Amniotic stem cell (primary cell): ENCODE measurements around the gene KDM1B.
"Not testable (repeated sequence)": the region's sequence is repeated elsewhere in the genome, so short reads cannot be mapped to it uniquely, and the experiment has no call there.

Experiments
- DNase-seq: peaks from one replicate; lab custom pipeline; 2025; lab: John Stamatoyannopoulos, UW

The KDM1B gene

DNA sequence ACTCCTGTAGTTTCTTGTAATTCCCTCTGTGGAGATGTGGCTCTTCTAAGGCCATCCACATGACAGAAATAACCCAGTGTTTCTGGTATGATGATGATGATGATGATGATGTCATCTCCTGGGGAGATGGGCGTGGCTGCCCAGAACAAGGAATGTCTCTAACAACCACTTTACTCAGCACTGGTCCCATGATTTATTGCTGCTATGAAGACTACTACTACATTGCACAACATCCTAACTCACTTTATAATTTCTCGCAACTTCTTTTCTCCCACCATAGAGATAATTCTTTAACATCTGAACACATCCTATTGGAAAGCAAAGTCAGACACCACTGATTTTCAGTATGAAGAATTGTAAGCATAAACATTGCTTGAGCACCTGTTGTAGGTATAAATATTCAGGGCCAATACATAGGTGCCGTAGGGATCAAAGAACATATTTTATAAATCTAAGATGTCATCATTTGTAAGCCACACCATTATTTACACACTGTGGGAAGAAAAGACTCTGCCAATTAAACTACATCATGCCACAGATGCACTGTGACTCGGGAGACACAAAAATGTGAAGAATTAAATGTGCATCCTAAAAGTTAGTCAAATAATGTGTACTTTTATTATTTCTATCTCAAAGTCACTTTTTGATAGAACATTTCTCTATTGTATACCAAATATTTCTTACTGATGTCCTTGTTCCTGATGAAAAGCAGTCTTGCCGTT is 6.8 kb upstream of the KDM1B start:
- DNase-seq = no peak

DNA sequence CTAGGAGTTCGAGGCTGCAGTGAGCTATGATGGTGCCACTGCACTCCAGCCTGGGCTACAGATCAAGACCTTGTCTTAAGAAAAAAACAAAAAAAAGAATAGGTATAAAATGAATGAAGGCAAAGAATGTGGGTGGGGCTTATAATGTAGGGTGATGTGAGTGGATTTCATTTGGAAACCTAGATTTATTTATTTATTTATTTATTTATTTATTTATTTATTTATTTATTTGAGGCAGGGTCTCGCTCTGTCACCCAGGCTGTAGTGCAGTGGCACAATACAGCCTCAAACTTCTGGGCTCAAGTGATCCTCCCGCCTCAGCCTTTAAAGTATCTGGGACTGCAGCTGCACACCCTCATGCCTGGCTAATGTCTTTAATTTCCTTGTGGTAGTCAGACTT is 3.8 kb upstream of the KDM1B start:
- not testable (repeated sequence) for DNase-seq

DNA sequence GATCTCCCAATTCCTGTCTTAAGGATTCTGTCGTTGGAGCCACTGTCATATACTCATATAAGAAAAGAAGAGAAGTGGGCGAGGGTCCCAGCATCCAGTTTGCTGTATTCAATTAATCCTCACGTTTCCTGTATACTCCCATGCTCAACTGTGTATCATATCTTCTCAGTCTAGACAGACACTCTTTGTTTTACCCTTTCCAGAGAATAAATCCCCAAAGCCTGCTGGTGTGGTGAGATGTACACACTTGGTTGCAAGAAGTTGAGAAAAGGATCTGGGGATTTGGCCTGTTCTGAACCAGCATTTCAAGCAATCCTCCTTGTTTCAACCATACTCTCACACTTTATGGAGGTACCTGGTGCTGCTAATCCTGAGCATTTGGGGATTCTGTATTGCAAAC is 3.4 kb upstream of the KDM1B start:
- DNase-seq = no peak

DNA sequence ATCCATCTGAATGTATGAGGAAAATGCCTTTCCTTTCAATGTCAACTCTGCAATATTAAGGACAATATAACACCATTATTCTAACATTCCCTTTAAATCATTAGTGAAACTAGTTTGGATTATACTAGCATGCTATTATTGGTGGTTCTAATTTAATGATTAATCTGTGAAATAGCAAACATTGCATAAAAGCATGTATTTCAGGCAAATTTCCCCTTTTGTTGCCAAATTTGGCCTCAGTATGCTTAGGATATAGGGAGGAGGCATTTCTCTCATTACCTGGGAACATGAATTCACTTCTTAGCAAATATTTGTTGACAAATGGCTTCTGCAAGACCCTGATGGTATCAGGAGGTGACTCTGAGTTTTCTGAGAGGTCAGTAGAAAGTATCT is 1.9 kb upstream of the KDM1B start:
- DNase-seq = no peak

DNA sequence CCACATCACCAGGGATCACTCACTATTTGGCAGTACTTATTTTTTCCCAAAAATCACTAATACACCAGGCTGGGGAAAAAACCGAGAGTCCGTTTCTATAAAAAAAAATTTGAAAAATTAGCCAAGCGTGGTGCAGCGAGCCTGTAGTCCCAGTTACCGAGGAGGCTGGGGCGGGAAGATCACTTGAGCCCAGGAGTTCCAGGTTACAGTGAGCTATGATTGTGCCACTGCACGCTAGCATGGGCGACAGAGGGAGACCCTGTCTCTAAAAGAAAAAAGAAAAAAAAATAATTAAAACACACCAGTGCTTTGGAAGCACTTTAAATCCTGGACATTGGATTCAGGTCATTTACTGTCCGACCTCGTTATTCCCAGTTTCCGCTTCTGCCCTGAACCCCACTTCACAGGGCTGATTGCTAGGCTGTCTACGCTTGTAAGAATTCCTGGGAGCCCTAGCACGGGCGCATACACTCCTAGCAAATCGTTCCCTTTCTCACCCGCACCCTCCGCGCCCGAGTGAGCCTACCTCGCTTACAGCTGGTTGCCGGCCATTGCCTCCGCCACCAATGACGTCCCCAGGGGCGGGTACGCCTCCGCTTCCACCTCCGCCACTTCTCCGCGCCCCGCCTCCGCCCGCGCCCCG is 594 bp upstream of the KDM1B start, which contains the start of gene TPMT:
Gene TPMT, minus strand, starts transcription at position 571 of the 643 bp plus-strand sequence. CDS start 5,950 bp downstream, outside the sequence.
- DNase-seq = no peak

DNA sequence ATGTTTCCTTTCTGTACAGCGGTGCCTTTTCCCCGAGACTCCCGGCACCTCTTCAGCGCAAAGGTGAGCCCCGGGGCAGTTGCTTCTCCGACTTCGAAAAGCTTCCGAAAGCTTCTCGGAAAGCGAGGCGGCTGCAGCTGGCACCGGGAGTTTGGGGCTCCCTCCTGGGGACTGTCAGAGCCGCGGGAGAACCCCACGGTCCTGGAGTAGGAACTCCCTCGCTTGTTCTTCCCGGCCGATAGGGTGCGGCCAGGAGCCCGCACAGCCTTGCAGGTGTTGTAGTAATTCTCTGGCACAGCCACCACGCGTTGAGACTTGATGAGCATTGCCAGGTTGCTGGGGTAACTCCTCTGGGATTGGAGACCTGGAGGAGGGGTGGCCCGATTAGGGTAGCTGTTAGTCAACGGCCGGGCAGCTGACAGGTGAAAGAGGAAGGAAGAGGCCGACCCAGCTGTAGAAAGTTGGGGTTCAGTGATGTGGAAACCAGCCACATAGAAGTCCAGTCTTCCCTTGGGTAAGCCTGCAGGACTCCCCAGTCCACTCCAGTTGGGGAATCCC is 721 bp downstream of the KDM1B start:
- DNase-seq = no peak

DNA sequence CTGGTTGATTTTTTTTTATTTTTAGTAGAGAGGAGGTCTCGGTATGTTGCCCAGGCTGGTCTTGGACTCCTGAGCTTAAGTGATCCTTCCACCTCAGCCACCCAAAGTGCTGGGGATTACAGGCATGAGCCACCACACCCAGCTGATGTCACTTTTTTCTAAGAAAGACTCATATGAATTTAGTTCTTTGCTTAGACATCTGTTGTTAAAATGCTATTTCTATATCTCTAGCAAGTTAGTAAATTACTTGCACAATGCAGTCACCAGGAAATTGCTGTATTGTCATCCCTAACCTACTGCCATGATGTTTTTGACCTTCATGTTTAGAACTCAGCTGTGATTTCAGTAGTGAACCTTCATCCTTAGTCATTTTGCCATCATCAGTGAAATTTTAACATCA is 5.7 kb downstream of the KDM1B start:
- no peak for DNase-seq

DNA sequence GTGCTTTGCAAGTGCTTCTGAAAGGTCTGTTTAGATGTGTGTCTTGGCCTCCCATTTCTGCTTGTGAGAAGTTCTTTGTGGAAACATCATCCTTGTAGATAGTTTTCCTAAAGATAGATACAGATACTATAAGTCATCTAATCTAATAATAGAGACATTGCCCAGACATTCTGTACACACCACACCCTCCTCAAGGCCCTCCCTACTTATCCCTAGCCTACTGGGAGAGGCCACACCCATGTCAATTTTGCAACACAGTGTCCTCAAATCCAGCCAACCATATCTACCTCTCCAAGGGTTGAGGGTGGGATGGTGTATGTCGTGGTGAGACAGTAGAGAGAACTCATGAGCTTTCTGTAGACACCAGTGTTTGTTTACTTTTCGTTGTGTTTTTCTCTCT is 6.2 kb downstream of the KDM1B start:
- no peak for DNase-seq

DNA sequence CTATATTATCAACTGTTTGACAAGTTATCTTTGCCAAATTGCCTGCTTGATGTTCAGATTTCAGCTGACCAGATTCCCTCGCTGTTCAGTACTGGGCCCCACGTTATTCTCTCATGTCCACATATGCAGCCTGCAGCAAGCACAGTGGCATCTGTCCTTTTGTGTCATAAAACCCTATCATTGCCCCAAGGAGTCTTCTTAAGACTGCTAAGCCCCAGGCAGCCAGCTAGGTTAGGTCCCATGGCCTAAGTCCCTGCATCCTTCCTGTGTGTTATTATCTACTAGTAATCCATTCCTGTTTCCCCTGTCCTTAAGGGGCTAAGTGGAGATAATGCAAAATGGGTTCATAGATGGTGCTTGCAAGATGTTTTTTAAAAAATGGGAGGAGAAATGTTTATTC is 7.2 kb downstream of the KDM1B start:
- DNase-seq = no peak

DNA sequence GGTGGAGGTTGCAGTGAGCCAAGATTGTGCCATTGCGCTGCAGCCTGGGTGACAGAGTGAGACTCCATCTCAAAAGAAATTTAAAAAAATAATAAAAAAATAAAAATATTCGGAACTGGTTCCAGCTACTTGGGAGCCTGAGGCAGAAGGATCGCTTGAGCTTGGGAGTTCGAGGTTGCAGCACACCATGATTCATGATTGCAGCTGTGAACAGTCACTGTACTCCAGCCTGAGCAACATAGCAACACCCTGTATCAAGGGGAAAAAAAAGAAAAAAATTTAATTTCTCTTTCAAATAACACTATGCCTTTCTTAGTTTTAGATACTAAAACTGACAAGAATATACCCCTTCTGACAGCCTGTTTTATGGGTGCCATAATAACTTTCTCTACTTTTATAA is 10.5 kb downstream of the KDM1B start:
- DNase-seq = no peak

DNA sequence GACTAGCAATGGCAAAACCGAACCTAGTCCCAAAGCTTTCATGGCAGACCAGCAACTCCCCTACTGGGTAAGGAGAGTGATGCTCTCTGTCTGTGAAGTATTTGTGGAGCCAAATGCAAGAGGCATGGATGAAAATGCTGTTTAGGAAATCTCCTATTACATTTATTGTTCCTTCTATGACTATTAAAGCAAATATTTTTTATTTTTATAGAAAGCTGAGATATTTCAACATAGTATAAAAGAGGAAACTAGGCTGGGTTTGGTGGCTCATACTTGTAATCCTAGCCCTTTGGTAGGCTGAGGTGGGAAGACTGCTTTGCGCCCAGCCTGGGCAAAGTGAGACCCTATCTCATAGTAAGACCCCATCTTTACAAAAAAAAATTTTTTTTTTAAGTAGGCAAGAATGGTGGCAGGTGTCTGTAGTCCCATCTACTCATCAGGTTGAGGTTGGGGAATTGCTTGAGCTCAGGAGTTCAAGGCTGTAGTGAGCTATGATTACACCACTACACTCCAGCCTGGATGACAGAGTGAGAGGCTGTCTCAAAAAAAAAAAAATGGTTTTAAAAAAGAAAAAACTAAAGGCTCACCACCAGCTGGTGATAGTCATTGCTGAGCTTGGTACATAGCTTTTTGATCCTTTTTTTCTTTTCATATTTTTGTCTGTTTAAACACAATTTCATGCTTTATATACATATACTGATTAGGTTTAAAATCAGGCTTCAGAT is 11.3 kb downstream of the KDM1B start:
- no peak for DNase-seq

DNA sequence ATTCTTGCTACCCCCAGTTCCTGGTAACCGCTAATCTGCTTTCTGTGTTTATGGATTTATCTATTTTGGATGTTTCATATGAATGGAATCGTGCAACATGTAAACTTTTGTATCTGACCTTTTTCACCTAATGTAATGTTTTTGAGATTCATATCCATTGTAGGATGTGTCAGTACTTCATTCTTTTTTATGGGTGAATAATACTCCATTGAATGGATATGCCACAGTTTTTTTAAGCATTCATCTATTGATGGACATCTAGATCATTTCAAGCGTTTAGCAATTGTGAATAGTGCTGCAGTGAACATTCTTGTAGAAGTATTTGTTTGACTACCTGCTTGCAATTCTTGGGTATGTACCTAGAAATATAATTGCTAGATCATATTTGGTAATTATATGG is 13.0 kb downstream of the KDM1B start:
- no peak for DNase-seq

DNA sequence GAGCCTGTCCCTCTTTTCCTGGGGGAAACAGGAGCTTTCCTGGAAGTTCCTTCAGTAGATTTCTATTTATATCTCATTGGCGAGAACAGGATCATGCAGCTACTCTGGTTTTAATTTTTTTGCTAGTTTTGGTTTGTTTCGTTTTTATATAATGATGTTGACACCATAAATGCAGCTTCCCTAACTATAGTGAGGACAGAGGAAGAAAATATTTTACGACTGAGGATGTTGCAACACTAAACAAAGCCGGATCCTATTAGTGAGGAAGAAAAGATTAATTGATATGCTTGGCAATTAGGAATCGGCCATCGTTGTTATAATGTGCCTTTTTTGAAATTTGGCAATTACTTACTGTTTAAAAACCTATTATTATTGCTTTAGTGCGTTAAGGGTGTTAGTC is 16.6 kb downstream of the KDM1B start:
- no peak for DNase-seq

DNA sequence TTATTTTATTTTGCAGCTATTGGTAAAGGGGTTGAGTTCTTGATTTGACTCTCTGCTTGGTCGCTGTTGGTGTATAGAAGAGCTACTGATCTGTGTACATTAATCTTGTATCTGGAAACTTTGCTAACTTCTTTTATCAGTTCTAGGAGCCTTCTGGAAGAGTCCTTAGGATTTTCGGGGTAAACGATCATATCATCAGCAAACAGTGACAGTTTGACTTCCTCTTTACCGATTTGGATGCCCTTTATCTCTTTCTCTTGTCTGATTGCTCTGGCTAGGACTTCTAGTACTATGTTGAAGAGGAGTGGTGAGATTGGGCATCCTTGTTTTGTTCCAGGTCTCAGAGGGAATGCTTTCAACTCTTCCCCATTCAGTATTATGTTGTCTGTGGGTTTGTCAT is 21.0 kb downstream of the KDM1B start:
- not testable (repeated sequence) for DNase-seq

DNA sequence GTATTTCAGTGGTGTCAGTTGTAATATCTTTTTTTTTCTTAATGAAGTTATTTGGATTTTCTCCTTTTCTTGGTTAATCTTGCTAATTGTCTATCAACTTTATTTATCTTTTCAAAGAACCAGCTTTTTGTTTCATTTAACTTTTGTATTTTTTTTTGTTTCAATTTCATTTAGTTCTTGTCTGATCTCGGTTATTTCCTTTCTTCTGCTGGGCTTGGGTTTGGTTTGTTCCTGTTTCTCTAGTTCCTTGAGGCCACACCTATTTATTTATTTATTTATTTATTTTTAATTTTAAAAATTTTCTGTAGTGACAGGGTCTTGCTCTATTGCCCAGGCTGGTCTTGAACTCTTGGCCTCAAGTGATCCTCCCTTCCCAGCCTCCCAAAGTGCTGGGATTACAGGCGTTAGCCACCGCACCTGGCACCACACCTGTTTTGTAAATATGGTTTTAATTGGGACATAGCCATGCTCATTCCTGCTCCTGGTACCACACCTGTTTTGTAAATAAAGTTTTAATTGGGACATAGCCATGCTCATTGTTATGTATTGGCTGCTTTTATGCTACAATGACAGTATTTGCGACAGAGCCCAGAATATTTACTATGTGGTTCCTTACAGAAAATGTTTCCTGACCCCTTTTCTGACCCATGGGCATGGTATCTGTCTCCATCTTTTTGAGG is 22.2 kb downstream of the KDM1B start:
- no peak for DNase-seq

DNA sequence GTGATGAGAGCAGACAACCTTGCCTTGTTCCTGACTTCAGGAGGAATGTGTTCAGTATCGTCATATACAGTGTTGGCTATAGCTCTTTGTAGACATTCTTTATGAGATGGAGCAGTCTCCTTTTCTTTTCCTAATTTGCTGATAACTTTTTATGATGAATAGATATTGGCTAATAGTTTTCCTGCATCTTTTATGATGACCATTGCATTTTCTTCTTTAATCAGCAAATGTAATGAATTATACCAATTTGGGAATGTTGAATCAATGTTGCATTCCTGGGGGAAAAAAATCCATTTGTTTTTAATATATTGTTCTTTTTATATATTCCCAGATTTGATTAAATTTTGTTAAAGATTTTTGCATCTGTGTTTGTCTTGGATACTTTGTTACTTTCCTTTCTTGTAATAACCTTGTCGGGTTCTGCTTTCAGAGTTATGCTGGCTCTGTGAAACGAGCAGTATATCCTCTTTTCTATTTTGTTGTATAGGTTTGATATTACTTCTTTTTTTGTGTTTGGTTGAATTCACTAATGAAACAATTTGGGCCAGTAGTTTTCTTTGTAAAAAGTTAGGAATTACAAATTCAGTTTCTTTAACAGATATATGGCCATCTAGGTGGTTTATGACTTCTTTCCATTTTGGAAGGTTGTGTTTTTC is 23.9 kb downstream of the KDM1B start:
- no peak for DNase-seq

DNA sequence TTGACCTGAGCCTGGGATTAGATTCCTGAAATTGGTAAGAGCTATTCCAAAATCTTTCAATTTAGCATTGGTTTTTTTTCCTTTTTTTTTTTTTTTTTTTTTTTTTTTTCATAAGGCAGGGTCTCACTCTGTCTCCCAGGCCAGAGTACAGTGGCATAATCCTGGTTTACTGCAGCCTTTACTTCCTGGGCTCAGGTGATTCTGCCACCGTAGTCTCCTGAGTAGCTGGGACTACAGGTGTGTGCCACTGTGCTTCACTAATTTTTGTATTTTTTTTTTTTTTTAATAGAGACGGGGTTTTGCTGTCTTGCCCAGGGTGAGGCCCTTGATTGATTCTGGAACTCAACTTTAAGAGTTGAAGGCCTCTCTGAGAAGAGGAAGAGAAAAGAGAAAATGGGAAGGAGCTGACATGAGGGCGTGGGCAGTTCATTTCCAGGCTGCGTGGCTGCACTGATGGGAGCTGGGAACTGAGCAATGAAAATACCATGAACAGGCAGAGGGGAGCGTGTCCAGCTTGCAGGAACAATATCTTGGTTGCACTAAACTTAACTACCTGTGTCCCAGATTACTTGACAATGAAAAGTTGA is 24.6 kb downstream of the KDM1B start:
- no peak for DNase-seq

DNA sequence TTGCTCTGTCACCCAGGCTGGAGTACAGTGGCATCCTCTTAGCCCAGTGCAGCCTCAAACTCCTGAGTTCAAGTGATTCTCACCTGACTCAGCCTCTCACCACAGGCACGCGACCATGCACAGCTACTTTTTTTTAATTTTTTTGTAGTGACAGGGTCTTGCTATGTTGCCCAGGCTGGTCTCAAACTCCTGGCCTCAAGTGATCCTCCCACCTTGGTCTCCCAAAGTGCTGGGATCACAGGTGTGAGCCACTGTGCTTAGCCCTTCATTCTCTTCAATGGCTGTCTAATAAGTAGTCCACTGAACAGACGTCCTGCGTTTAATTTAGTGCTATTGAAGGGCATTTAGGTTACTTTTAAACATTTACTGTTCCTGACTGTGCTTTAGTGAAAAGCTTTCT is 27.3 kb downstream of the KDM1B start:
- no peak for DNase-seq

DNA sequence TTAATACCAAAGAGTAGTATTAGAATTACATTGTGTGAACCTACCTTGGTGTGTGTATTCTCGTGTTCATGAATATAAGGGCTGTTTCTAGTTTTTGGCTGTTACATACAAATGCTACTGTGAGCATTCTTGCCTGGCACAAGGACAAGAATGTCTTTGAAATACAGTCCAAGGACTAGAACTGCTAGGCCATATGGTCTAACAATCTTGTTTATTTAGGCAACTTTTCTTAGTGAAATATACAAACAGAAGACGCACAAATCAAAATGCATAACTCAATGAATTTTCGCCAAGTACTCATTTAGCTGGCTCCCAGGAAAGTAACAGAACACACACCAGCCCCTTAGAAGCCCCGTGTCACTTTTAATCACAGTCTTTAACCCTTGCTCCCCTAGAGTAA is 28.5 kb downstream of the KDM1B start:
- DNase-seq = no peak

DNA sequence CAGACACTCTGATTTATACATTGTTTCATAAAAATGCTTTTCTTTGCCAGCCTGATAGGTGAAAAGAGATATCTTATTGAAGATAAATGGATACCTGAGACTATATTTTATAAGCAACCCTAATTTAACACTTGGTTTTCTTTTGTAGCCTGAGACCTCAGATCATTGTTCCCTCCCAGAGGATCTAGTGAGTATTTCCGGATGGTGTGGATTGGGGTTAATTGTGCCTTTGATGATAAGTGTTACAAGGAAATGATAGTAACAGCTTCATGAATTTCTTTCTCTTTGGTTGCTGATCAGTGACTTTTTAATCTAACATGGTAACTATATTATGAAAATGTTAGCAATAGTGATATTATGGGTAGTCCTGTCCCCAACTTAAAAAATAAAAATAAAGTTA is 30.4 kb downstream of the KDM1B start:
- no peak for DNase-seq

DNA sequence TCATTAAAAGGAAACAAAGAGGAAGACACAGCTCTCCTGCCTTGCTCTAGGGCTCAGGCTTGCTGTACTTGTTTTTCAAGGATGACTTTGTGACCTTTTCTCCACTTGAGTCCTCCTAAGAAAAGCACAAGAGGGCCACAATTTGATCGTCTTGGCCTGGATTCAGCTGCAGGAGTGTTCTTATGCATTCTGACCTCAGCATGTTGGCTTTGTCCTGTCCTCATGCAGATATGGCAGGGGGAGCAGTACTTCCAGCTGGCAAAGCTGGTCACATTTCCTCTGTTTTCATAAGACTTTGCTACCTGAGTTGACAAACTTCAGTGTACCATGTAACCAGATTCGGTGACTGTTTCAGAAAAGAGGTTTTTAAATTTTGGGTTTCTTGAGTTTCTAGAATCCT is 30.8 kb downstream of the KDM1B start:
- no peak for DNase-seq
